HepG2 (cell line): Measurements from ENCODE around the gene CTSW. TPM values are rescaled to one million over a fixed set of nuclear protein-coding genes. Genes with fewer than 3 reads are reported as not detected.
A peak's percentile ranks its signal among the peaks of the same experiment; 100 is the strongest.

Source experiments
- CREM ChIP-seq, 2 experiments: sonication (generic) in 1 of 2; formaldehyde crosslinking in 1 of 2; IDR thresholded peaks; 2 replicates each; pipeline versions ENCODE4 v1.4.0 to v1.6.1; 2016 to 2020; ENCODE audit warnings: antibody characterized with exemption in 1 of 2, mild to moderate bottlenecking in 1 of 2, missing genetic modification reagents in 1 of 2
- MZF1 ChIP-seq: sonication (generic); formaldehyde crosslinking; IDR thresholded peaks from 2 replicates; pipeline ENCODE4 v1.8.1; 2023; ENCODE audit warnings: mild to moderate bottlenecking, missing genetic modification reagents, borderline replicate concordance
- PRMT3 ChIP-seq: sonication (generic); formaldehyde crosslinking; IDR thresholded peaks from 2 replicates; pipeline ENCODE4 v1.8.1; 2022; ENCODE audit warnings: low read depth, mild to moderate bottlenecking, moderate library complexity, missing genetic modification reagents, borderline replicate concordance
- SKI ChIP-seq: fragments of 450-650 bp; IDR thresholded peaks from one replicate; pipeline ENCODE4 v1.6.1; 2018; ENCODE audit warnings: mild to moderate bottlenecking; ENCODE audit not compliant: partially characterized antibody
- TEAD2 ChIP-seq: sonication (generic); formaldehyde crosslinking; IDR thresholded peaks from 2 replicates; pipeline ENCODE4 v1.9.0; 2021; ENCODE audit warnings: missing genetic modification reagents
- ZFX ChIP-seq: sonication (generic); formaldehyde crosslinking; IDR thresholded peaks from 2 replicates; pipeline ENCODE4 v1.4.0; 2020; ENCODE audit warnings: mild to moderate bottlenecking, low read depth, missing genetic modification reagents, moderate library complexity
- ZNF12 ChIP-seq: sonication (generic); formaldehyde crosslinking; IDR thresholded peaks from 2 replicates; pipeline ENCODE4 v1.5.0; 2020; ENCODE audit warnings: missing genetic modification reagents
- ZNF136 ChIP-seq: sonication (generic); formaldehyde crosslinking; IDR thresholded peaks from 2 replicates; pipeline ENCODE4 v1.8.1; 2022; ENCODE audit warnings: low read depth, mild to moderate bottlenecking, moderate library complexity, missing genetic modification reagents
- ZNF615 ChIP-seq: sonication (generic); formaldehyde crosslinking; IDR thresholded peaks from 2 replicates; pipeline ENCODE4 v1.5.0; 2020; ENCODE audit warnings: mild to moderate bottlenecking, missing genetic modification reagents, borderline replicate concordance
- ZNF672 ChIP-seq: sonication (generic); formaldehyde crosslinking; IDR thresholded peaks from 2 replicates; pipeline ENCODE4 v1.8.1; 2022; ENCODE audit warnings: missing genetic modification reagents
- polyA plus RNA-seq, 8 experiments: library from polyadenylated mRNA; depleted of rRNA in 3 of 8; stranded (reverse) in 7 of 8; unstranded in 1 of 8; fragments of >200 nt; fragmentation: Illumina TruSeq in 4 of 8; extraction: Trizol in 4 of 8; gene quantifications; 2 replicates each; pipeline versions ENCODE4 v1.2.1 to v1.2.3, GENCODE V29; 2011 to 2016; ENCODE audit warnings: low read depth in 4 of 8, missing spikeins in 1 of 8, mixed read lengths in 1 of 8; ENCODE audit not compliant: insufficient read depth in 1 of 8
- total RNA-seq, 5 experiments: library from RNA; depleted of rRNA; stranded (reverse); fragments of >200 nt; fragmentation: Illumina TruSeq; extraction: Trizol; gene quantifications; 2 replicates each; pipeline ENCODE4 v1.2.3, GENCODE V29; 2016; ENCODE audit warnings: low read depth in 1 of 5
- TF ChIP-seq, protein P1 (sequence below): sonication (generic); formaldehyde crosslinking; IDR thresholded peaks from 2 replicates; pipeline ENCODE4 v1.8.1; 2023; ENCODE audit warnings: missing genetic modification reagents, inconsistent platforms, borderline replicate concordance
- TF ChIP-seq, protein P2 (sequence below): sonication (generic); formaldehyde crosslinking; IDR thresholded peaks from 2 replicates; pipeline ENCODE4 v1.4.0; 2020; ENCODE audit warnings: mild to moderate bottlenecking, missing genetic modification reagents
- TF ChIP-seq, protein P3 (sequence below): sonication (generic); formaldehyde crosslinking; IDR thresholded peaks from 2 replicates; pipeline ENCODE4 v1.4.0; 2020; ENCODE audit warnings: missing genetic modification reagents
- TF ChIP-seq, protein P4 (sequence below): sonication (generic); formaldehyde crosslinking; IDR thresholded peaks from 2 replicates; pipeline ENCODE4 v1.4.0; 2020; ENCODE audit warnings: missing genetic modification reagents

CTSW gene
- total and polyA plus RNA-seq, 2 of the 13 experiments (the other 11 are each of a cell fraction or from before 2014, with no cell fraction given), result 0.09 TPM; not detected in 1

DNA sequence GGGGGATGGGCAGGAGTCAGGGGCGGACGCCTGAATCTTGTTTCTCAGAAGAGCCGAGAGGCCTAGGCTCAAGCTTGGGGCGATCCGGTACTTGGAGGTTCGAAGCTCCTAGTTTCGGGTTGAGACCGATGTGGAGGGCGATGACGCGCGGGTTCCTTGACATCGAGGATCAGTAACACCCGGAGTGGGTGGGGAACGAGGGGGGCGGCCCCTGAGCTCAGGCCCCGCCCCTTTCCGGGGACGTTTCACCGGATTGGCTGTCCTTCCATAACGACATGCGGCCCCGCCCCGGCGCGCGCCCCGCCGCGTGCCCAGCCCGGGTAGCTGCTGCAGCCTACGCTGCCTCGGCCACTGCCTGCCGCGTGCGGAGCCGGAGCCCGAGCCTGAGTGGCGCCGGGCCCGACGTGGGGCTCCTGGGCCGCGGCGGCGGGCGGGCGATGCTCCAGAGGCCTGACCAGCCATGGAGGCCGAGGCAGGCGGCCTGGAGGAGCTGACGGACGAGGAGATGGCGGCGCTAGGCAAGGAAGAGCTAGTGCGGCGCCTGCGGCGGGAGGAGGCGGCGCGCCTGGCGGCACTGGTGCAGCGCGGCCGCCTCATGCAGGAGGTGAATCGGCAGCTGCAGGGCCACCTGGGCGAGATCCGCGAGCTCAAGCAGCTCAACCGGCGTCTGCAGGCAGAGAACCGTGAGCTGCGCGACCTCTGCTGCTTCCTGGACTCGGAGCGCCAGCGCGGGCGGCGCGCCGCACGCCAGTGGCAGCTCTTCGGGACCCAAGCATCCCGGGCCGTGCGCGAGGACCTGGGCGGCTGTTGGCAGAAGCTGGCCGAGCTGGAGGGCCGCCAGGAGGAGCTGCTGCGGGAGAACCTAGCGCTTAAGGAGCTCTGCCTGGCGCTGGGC is 10.9 kb downstream of the CTSW start, which contains the start of gene CCDC85B (continued):
- TF ChIP-seq, protein P1, sequence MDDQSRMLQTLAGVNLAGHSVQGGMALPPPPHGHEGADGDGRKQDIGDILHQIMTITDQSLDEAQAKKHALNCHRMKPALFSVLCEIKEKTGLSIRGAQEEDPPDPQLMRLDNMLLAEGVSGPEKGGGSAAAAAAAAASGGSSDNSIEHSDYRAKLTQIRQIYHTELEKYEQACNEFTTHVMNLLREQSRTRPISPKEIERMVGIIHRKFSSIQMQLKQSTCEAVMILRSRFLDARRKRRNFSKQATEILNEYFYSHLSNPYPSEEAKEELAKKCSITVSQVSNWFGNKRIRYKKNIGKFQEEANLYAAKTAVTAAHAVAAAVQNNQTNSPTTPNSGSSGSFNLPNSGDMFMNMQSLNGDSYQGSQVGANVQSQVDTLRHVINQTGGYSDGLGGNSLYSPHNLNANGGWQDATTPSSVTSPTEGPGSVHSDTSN (CRISPR knock-in tag), result 0 out of 2 replicates have a peak, but pooled peaks have one; percentile 23
- TF ChIP-seq, protein P2, sequence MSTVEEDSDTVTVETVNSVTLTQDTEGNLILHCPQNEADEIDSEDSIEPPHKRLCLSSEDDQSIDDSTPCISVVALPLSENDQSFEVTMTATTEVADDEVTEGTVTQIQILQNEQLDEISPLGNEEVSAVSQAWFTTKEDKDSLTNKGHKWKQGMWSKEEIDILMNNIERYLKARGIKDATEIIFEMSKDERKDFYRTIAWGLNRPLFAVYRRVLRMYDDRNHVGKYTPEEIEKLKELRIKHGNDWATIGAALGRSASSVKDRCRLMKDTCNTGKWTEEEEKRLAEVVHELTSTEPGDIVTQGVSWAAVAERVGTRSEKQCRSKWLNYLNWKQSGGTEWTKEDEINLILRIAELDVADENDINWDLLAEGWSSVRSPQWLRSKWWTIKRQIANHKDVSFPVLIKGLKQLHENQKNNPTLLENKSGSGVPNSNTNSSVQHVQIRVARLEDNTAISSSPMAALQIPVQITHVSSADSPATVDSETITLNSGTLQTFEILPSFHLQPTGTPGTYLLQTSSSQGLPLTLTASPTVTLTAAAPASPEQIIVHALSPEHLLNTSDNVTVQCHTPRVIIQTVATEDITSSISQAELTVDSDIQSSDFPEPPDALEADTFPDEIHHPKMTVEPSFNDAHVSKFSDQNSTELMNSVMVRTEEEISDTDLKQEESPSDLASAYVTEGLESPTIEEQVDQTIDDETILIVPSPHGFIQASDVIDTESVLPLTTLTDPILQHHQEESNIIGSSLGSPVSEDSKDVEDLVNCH, result no peak
- TF ChIP-seq CREM (IDR thresholded peaks at IDR 0.05) (peak; percentile 32; the same call in 1 of the 2 replicates), CREM (CRISPR knock-in tag; IDR thresholded peaks at IDR 0.05) (no peak), PRMT3 (peak; percentile 77), MZF1 (CRISPR knock-in tag) (no peak), TEAD2 (CRISPR knock-in tag) (0 out of 2 replicates have a peak, but pooled peaks have one; percentile 8), ZNF136 (CRISPR knock-in tag) (no peak; the same call in 1 of the 2 replicates), ZNF672 (no peak), ZFX (CRISPR knock-in tag) (peak; percentile 89), ZNF615 (CRISPR knock-in tag) (no peak), SKI (peak; percentile 46), ZNF12 (CRISPR knock-in tag) (no peak; the same call in 1 of the 2 replicates)
- TF ChIP-seq, protein P3, sequence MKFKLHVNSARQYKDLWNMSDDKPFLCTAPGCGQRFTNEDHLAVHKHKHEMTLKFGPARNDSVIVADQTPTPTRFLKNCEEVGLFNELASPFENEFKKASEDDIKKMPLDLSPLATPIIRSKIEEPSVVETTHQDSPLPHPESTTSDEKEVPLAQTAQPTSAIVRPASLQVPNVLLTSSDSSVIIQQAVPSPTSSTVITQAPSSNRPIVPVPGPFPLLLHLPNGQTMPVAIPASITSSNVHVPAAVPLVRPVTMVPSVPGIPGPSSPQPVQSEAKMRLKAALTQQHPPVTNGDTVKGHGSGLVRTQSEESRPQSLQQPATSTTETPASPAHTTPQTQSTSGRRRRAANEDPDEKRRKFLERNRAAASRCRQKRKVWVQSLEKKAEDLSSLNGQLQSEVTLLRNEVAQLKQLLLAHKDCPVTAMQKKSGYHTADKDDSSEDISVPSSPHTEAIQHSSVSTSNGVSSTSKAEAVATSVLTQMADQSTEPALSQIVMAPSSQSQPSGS (CRISPR knock-in tag), result no peak
- TF ChIP-seq, protein P4, sequence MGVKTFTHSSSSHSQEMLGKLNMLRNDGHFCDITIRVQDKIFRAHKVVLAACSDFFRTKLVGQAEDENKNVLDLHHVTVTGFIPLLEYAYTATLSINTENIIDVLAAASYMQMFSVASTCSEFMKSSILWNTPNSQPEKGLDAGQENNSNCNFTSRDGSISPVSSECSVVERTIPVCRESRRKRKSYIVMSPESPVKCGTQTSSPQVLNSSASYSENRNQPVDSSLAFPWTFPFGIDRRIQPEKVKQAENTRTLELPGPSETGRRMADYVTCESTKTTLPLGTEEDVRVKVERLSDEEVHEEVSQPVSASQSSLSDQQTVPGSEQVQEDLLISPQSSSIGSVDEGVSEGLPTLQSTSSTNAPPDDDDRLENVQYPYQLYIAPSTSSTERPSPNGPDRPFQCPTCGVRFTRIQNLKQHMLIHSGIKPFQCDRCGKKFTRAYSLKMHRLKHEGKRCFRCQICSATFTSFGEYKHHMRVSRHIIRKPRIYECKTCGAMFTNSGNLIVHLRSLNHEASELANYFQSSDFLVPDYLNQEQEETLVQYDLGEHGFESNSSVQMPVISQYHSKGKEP (CRISPR knock-in tag), result 0 out of 2 replicates have a peak, but pooled peaks have one; percentile 43
